Type B pancreatic cell (in vitro differentiated cells): ENCODE results near the gene EDARADD. TPM values are rescaled to one million over a fixed set of nuclear protein-coding genes. Genes with fewer than 3 reads are reported as not detected.

Experiments
- DNase-seq: peaks from one replicate; pipeline ENCODE4 v3.0.0; 2021; ENCODE audit warnings: mixed read lengths; ENCODE audit not compliant: unreplicated experiment; ENCODE audit errors: extremely low spot score
- H3K27ac Mint-ChIP-seq: 2 replicates; pipeline ENCODE4 v1.8.0; 2021; ENCODE audit warnings: mild to moderate bottlenecking, mixed read lengths
- H3K27me3 Mint-ChIP-seq: 2 replicates; pipeline ENCODE4 v1.8.0; 2021; ENCODE audit warnings: mixed read lengths
- H3K36me3 Mint-ChIP-seq: 2 replicates; pipeline ENCODE4 v1.8.0; 2021; ENCODE audit warnings: mixed read lengths
- H3K4me1 Mint-ChIP-seq: one replicate; pipeline ENCODE4 v1.8.0; 2021; ENCODE audit warnings: mixed read lengths; ENCODE audit not compliant: unreplicated experiment
- H3K4me3 Mint-ChIP-seq: 2 replicates; pipeline ENCODE4 v1.8.0; 2021; ENCODE audit warnings: mild to moderate bottlenecking, mixed read lengths
- H3K9me3 Mint-ChIP-seq: 2 replicates; pipeline ENCODE4 v1.8.0; 2021; ENCODE audit warnings: mixed read lengths
- total RNA-seq: library from RNA; stranded (reverse); gene quantifications from 2 replicates; pipeline ENCODE4 v1.2.1, GENCODE V29; 2021; ENCODE audit warnings: low replicate concordance
- TF ChIP-seq, protein P1 (sequence below): fragments of 200-600 bp; sonication (generic); conservative IDR thresholded peaks from 2 replicates; pipeline ENCODE4 v1.5.0; 2021; ENCODE audit warnings: antibody characterized with exemption, mild to moderate bottlenecking

Gene EDARADD
- total RNA-seq, 1 donor from 2014 or later = 14.8 TPM

DNA sequence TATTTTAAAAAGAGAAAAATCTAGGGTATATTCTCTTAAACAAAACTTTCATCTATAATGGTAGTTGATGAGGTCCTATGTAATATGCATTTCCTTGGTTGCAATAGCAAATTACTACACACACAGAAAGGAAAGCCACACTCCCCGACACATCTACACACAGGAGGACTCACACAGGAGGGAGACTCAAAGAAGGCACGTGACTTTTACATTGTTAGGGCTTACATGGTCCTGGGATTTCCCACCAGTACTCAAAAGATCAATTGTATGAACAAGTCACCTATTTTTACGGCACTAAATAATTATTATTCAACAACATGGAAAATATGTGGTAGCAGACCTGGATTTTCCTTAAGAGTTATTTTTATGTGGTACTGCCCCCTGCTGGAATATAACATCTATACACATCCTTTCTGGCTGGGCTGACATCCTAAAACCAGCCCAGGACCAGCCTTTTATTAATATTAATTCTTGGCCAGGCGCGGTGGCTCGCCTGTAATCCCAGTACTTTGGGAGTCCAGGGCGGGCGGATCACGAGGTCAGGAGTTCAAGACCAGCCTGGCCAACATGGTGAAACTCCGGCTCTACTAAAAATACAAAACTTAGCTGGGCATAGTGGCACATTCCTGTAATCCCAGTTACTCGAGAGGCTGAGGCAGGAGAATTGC lies 95.8 kb downstream of the EDARADD start:
- peaks cover 33% of the 10 kb centered on the region for H3K4me1 Mint-ChIP-seq
- peak overlapping the region; percentile 46 for H3K27ac Mint-ChIP-seq
- peaks cover 4% of the 10 kb centered on the region for H3K36me3 Mint-ChIP-seq
- H3K9me3 Mint-ChIP-seq = peaks cover 5% of the 10 kb centered on the region
- no peak for DNase-seq
- H3K4me3 Mint-ChIP-seq = no peak overlapping the region
- TF ChIP-seq, protein P1, sequence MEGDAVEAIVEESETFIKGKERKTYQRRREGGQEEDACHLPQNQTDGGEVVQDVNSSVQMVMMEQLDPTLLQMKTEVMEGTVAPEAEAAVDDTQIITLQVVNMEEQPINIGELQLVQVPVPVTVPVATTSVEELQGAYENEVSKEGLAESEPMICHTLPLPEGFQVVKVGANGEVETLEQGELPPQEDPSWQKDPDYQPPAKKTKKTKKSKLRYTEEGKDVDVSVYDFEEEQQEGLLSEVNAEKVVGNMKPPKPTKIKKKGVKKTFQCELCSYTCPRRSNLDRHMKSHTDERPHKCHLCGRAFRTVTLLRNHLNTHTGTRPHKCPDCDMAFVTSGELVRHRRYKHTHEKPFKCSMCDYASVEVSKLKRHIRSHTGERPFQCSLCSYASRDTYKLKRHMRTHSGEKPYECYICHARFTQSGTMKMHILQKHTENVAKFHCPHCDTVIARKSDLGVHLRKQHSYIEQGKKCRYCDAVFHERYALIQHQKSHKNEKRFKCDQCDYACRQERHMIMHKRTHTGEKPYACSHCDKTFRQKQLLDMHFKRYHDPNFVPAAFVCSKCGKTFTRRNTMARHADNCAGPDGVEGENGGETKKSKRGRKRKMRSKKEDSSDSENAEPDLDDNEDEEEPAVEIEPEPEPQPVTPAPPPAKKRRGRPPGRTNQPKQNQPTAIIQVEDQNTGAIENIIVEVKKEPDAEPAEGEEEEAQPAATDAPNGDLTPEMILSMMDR = peak; percentile 82
- H3K27me3 Mint-ChIP-seq = no peaks in the 10 kb centered on the region

DNA sequence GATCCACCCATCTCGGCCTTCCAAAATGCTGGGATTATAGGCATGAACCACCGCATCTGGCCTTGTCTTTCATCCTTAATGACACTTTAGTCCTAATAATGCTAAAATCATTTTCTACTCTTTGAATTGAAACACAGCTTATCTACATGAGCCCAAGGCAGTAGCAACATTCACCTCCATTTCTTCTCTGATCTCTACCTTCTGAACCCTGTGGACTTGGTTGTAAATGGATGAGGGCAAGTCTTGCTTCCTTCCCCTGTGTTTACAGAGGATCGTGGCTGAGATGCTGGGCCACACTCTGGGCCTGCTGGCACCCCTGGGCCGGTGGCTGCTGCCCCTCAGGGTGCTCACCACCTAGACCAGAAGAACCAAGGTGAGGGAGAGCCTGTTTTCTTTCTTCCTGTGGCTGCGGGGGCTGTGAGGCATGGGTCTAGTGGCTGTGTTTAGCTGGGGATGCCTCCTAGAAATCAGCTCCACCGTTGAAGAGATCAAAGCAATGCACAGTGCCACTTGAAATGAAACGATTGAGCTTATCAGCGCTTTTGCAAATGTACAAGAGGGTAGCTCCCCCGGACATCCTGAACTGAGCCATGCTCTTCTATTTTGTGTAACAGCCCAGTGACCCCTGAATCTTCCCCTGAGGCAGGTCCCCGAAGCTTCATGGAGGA lies 97.5 kb downstream of the EDARADD start:
- no peak for DNase-seq
- TF ChIP-seq, protein P1 = no peak
- peak overlapping the region; percentile 82 for H3K27ac Mint-ChIP-seq

DNA sequence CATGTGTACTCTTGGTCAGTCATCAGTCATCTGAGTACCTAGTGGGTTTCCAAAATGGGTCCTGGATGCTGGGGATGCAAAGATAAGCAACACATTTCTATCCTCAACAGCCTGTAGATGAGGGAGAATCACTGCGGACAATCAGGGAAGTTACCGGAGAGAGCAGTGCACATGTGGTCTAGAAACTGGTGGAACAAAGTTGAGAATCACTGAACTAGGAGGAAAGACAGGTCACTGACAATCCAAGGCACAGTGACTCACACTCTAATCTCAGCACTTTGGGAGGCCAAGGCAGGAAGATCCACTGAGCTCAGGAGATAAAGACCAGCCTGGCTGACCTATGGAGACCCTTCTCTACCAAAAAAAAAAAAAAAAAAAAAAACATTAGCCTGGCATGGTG lies 98.3 kb downstream of the EDARADD start:
- Mint-ChIP-seq H3K4me1 (peaks cover 33% of the 10 kb centered on the region), H3K9me3 (peaks cover 5% of the 10 kb centered on the region), H3K27ac (peak overlapping the region; percentile 16), H3K36me3 (peaks cover 4% of the 10 kb centered on the region), H3K4me3 (no peak overlapping the region), H3K27me3 (no peaks in the 10 kb centered on the region)
- DNase-seq = no peak
- TF ChIP-seq, protein P1 = no peak

More for the DNA sequence above, 97.5 kb downstream of the EDARADD start:
- peaks cover 38% of the 10 kb centered on the region for H3K4me1 Mint-ChIP-seq
- H3K9me3 Mint-ChIP-seq = peaks cover 5% of the 10 kb centered on the region
- no peak overlapping the region for H3K4me3 Mint-ChIP-seq
- peaks cover 4% of the 10 kb centered on the region for H3K36me3 Mint-ChIP-seq
- no peaks in the 10 kb centered on the region for H3K27me3 Mint-ChIP-seq

DNA sequence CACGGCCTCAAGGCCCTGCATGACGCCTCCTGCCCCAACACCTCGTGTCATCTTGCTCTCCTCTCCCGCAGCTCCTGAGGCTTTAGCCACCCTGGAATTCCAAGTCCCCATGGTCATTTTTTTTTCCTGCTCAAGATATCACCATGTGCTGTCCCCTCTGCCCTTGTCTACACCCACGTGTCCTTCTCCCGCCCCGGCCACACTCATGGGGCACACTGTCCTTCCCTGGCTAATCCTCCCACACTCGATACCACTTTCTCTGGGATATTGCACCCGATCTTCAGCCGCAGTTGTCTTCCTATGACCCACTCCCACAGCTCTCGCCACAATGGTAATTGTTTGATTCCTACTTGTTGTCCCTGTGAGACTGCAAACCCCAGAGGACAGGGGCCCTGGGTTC lies 100.0 kb downstream of the EDARADD start:
- Mint-ChIP-seq H3K36me3 (peaks cover 4% of the 10 kb centered on the region), H3K4me3 (peak overlapping the region; percentile 69), H3K27ac (peak overlapping the region; percentile 92), H3K4me1 (peaks cover 33% of the 10 kb centered on the region), H3K9me3 (peaks cover 5% of the 10 kb centered on the region), H3K27me3 (no peaks in the 10 kb centered on the region)
- no peak for DNase-seq
- TF ChIP-seq, protein P1 = no peak

DNA sequence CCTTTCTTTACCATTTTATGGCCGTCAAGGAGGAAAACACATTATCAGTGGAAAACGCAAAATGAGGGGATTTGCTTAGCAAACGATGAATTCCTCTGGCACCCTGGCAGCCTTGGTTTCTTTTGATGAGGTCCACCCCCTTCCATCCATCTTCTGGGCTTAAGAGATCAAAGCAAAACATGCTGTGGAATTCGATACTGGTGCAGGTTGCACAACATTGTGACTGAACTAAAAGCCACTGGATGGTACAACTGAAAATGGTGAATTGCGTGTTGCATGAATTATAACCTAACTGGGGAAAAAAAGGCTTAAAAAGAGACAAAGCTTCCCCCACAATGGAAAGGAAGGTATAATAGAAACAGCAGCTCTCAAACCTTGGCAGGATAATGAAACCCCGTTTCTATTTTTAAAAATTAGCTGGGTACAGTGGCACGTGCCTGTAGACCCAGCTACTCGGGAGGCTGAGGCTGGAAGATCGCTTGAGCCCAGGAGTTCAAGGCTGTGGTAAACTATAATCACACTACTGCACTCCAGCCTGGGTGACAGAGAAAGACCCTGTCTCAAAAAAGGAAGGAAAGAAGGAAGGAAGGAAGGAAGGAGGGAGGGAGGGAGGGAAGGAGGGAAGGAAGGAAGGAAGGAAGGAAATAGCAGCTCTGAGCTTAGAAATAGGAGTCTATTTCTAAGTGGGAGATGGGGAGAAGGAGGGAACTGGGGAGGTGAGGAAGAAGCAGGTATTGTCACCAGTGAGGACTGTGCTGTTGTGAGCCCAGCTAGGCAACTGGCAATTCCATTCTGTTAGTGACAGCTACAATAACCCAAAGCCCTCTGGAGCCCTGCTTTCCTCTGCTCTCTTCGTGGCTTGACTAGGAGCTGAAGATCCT lies 100.7 kb downstream of the EDARADD start:
- Mint-ChIP-seq H3K4me1 (peaks cover 31% of the 10 kb centered on the region), H3K4me3 (peak overlapping the region; percentile 69), H3K27me3 (no peaks in the 10 kb centered on the region), H3K27ac (peak overlapping the region; percentile 92), H3K36me3 (peaks cover 1% of the 10 kb centered on the region), H3K9me3 (peaks cover 5% of the 10 kb centered on the region)
- TF ChIP-seq, protein P1 = no peak
- DNase-seq = no peak
